CD4-positive, alpha-beta T cell treated with Interleukin-4 for 4 hours (primary cell): ENCODE data around the gene ERC2.
"Not testable (repeated sequence)": the region's sequence is repeated elsewhere in the genome, so short reads cannot be mapped to it uniquely, and the experiment has no call there.

ENCODE experiments used
- DNase-seq: peaks from one replicate; pipeline ENCODE4 v3.0.0-alpha.2; 2020

ERC2 gene

GRCh38 chr3:55532806-55533205 lies 935.5 kb downstream of the ERC2 start:
- no peak for DNase-seq

GRCh38 chr3:55531321-55531720 lies 936.9 kb downstream of the ERC2 start:
- no peak for DNase-seq

GRCh38 chr3:55527361-55527760 lies 940.9 kb downstream of the ERC2 start:
- no peak for DNase-seq

DNA sequence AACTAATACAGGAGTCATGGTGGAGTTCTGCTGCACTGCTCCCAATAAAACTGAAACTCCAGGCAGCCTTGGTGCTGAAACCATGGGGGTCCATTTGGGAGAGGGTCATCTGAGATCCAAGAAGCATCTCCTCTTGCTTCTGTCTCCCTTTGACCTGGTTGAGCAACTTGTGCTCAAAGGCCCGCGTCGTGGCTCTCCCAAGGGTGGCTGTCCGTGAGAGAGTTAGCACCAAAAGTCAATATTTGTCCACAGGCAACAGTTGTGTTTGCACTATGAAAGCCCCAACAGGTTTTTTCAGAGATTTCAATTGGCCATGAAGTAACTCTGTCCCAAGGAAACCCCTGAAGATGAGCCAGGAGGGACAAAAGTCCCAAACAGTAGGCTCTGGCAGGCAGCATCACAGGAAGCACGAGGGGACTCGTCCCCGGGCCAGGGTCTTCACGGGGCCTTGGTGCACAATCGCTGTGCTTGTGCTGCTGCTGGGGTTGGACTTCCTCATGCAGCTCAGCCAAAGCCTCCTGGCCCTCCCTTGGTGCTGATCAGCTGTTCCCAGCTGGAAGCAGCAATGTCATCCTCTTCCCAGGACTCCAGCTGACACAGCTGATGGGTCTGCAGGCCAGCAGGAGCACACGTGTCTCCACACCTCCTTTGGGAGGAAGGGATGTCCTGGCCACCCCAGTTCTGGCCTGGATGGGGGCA lies 941.8 kb downstream of the ERC2 start:
- DNase-seq: no peak

DNA sequence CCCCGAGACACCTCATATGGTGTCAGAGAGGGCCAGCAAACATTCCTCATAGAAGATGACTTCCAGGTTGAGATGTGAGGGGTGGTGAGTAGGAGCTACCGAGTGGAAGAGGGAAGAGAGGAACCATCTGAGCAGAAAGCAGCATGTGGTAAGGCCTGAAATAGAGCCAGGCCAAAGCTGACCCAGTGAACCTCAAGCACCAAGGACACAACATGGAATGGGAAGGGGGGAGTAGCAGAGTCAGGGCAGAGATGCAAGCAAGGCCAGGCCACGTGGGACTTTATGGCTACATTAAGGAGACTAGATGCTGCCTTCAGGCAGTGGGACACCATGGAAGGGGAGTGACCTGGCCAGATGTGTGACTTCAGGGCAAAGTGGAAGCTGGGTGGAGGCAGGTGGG lies 942.8 kb downstream of the ERC2 start:
- no peak for DNase-seq

- DNase-seq: no peak
These were observed 943.6 kb downstream of the ERC2 start for GRCh38 chr3:55524565-55525244.

DNA sequence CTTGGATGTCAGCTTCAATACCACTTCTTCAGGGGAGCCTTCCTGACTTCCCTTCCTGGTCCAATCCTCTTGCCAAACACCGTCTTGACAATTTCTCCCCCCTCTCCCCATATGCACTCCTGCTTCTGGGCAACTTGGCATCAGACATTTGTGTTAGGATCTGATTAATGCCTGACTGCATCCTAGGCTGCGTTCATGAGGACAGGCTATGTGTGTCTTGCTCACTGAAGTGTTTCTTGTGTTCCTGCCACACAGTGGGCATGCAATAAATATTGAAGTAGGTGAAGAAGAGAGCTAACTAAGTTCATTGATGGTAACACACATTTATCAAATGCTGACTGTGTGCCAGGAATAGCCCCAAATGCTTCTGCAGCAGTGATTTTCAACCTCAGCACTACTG lies 944.8 kb downstream of the ERC2 start:
- DNase-seq: no peak

GRCh38 chr3:55521738-55522421 lies 946.4 kb downstream of the ERC2 start:
- DNase-seq: no peak

DNA sequence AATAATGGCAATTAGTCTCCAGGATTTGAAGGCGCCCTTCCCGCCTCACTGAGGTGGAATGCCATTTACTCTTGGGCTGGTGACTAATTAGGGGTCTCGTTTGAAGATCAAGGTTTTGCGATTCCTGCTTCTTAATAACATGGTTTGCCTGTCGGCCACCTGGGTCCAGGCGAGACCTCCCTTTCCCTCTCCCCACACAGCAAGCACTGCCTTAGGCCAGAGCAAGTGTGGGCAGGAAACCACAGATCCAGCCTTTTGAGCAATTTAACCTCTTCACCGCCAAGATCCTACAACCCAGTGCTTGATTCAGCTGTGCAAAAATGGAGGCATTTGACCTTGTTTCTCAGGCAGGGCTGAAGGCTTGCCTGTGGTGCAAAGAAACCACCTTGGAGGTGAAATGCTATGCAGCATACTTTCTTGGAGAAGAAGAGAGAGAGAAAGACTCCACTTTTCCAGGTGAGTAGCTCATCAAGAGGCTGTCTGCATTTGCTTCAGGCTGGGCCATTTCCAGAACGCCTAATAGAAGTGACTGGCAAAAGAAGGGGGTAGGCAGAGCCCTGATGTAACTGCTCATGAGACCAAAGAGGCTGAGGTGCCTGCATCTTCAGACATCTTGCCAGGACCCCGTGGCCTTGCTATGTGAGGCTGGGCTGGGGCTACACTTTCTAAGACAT lies 947.1 kb downstream of the ERC2 start:
- no peak for DNase-seq

DNA sequence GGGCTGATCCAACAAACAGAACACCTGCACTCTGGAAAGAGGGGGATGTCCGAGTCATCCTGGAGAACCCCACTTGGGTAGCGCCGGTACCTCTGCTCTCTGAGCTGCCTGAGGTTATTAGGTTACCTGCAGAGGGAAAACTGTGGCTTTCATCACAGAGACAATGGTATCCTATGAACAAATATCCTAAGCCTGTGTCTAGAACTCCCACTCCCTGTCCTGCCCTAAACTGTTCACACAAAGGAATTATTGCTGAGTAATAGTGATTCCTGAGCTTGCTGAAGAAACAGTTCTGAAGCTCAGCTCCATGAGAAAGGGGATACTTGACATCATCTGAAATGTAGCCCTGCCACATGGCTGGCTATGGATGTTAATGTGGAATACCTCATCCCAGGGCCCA lies 949.2 kb downstream of the ERC2 start:
- DNase-seq: no peak

GRCh38 chr3:55518451-55518850 lies 949.8 kb downstream of the ERC2 start:
- no peak for DNase-seq

DNA sequence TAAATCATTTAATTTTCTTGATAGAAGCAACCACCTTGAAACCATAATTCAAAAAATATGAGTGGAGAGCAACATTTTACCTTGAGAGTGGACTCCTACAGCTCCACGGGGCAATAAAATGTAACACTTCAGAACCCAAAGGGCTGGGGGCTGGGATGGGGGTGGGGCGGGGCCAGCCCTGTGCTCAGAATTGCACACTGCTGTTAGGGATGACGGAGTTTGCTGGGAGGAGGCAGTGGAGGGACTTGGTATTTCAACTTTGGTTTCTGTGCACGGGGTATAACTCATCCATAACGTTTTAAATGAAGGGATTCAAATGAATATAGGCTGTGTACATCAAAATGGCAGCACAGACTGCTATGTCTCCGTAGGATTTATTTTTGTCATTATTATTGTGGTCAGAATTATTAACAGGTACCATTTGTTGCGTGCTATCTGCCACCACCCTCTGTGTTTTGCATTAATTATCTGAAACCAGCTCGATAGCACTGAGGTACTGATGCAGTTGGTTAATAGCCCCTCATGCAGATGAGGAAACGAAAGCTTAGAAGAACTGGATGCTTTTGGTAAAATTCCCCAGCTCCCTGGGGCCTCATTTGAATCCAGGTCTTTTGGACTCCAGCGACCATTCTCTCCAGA lies 951.8 kb downstream of the ERC2 start:
- no peak for DNase-seq

DNA sequence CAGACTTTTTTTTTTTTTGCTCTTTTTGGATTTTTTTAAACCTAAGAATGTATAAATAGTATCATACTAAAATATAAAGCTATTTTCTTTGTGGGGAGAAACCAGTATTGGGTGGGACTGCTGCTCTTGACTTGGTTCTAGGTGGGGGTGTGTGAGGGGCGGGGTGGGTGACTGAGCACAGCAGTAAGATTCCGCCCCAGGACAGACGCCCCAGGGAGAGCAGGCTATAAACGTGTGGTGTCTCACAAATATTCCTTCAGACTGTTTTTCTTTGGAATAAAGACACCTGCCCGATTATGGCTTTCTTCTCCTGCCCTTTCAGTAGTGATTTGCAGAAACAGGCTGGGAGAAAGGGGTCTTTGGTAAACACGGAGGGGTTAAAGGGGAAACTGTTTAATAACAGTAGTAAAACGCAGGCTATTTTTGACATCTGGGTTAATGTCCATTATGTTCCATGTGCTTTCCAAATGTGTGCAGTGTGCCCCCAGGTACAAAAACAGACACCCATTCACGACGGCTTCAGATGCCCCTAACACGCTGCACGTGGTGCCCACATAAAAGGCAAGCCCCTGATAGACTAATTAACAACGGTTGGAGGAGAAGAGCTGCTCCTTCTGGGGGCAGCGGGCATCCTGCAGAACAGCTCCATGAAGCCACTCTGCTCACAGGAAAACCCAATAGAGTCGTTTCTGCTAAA lies 952.6 kb downstream of the ERC2 start:
- DNase-seq: no peak

- no peak for DNase-seq
These were observed 953.3 kb downstream of the ERC2 start for GRCh38 chr3:55514962-55515361.

DNA sequence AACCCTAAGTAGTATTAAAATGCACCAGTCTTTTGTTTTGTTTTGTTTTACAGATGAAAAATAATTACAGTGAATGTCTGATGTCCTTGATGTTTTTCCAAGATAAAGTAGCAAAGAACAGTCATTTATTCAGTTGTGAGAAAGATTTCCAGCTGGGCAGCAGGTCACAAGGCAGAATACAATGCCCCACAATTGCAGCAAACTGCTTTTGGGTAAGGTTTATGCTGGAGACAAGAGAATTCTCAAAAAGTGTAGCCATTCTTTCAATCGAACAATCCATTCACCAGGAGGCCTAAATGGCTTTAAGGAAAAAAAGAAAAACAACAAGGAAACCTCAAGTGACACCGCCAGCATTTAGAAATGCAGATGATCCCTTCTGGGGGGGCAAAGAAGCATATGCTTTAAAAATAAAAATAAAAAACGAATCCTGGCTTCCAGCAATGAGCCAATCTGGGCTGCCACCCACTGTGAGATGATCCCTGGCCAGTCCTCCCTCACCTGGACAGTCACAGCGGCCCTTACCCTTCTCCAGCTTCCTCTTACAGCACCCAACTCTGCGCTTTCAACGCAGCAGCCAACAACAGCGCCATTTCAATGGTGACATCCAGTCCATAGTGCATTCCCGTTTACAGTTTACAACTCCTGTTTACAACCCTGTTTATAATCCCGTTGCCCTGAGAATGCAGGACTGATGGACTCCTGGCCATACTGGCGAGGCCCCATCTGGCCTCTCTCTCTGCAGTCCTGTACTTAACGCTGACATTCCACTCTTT lies 955.5 kb downstream of the ERC2 start:
- DNase-seq: no peak

DNA sequence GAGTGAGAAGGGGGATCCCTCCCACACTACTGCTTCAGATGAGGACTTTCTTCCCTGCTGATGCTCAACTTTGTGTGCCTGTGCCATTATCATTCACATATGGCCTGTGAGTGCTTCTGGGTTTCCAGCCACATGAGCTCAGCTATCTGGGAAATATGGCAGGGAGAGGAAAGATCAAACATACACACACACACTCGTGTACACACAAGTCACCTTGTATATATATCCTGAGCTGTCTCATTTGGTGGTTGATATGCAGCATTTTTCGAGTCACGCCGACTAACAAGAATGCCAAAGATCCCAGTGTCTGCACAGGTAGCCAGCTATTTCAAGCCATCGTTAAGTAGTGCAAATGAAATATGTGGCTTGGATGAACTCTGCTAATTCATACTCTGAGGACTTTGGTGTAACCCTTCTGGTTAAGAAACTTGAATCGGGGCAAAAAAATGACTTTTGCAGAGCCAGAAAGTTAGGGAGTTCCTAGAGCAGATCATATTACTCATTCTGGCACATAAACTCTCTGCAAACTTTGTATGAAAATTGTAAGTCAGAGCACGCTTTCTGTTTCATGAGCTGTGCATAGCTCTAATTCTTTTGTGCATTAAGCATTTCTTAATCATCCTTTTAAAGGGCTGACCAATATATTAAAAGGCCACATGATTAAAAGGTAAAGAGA lies 956.2 kb downstream of the ERC2 start:
- no peak for DNase-seq

- no peak for DNase-seq
These were observed 959.9 kb downstream of the ERC2 start for GRCh38 chr3:55508335-55508734.

DNA sequence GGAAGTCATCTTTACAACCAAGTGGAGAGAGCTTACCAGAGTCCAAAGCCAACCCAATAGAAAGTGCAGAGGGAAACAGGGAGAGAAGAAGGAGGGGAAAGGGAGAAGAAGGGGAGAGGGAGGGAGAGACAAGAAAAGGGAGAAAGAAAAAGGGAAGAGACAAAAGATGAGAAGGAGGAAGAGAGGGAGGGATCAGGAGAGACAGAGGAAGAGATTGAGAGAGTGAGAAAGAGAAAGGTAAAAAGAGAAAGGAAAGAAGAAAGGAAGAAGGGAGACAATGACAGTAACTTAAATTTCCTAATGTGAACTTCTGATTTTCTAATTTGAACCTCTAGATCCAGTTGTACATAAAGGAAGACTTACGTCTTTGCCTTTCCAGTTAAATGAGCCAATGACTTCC lies 960.5 kb downstream of the ERC2 start:
- no peak for DNase-seq

- no peak for DNase-seq
These were observed 962.5 kb downstream of the ERC2 start for GRCh38 chr3:55505776-55506175.

GRCh38 chr3:55505102-55505501 lies 963.2 kb downstream of the ERC2 start:
- DNase-seq: not testable (repeated sequence)

DNA sequence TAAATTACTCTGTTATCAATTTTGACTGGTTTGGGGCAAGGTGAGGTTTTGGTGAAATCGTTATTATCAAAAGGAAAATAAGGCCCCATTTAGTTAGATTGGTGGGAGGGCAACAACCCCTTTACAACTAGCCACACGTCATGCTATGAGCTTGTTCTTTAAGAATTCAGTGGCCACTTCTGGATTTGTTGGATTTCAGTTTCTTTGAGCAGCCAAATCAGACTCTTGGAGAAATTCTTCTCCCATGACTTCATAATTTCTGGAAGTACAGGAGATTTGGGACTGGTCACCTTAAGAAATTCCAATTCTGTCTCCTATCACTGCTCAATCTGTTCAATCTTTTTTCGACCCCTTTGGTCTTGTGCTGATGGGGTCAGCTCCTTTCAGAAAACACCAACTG lies 966.4 kb downstream of the ERC2 start:
- no peak for DNase-seq
